Measurements from ENCODE around the gene MDH2.
"Not testable (repeated sequence)": the region's sequence is repeated elsewhere in the genome, so short reads cannot be mapped to it uniquely, and the experiment has no call there.

GRCh38 chr7:76018520-76018919 lies 29.4 kb upstream of the MDH2 start:
- not testable (repeated sequence) for TF ChIP-seq CTCF (conservative IDR thresholded peaks at IDR 0.05; ENCODE audit: low read length); EZH2phosphoT487 (IDR thresholded peaks at IDR 0.05; ENCODE audit: borderline replicate concordance)

All from Loucy (cell line).